GM12872 (cell line): Measurements from ENCODE around the gene BAZ1B.

Source experiments
- TF ChIP-seq, protein P1 (sequence below): IDR thresholded peaks from 3 replicates; pipeline ENCODE4 v1.5.1; 2011; ENCODE audit warnings: low read depth, mild to moderate bottlenecking, low read length, moderate library complexity; ENCODE audit not compliant: insufficient read depth

BAZ1B gene

DNA sequence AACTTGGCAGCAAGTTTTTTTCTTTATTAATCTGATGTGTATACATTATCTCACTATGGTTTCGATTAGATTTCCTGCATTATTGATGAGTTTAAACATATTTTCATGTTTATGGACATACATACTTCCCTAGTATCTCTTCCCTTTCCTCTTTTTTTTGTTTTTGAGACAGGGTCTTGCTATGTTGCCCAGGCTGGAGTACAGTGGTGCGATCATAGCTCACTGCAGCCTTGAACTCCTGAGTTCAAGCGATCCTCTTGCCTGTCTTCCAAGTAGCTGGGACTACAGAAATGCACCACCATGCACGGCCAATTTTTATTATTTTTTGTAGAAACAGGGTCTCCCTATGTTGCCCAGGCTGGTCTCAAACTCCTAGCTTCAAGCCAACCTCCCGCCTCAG is 18.9 kb downstream of the BAZ1B start:
- TF ChIP-seq, protein P1, sequence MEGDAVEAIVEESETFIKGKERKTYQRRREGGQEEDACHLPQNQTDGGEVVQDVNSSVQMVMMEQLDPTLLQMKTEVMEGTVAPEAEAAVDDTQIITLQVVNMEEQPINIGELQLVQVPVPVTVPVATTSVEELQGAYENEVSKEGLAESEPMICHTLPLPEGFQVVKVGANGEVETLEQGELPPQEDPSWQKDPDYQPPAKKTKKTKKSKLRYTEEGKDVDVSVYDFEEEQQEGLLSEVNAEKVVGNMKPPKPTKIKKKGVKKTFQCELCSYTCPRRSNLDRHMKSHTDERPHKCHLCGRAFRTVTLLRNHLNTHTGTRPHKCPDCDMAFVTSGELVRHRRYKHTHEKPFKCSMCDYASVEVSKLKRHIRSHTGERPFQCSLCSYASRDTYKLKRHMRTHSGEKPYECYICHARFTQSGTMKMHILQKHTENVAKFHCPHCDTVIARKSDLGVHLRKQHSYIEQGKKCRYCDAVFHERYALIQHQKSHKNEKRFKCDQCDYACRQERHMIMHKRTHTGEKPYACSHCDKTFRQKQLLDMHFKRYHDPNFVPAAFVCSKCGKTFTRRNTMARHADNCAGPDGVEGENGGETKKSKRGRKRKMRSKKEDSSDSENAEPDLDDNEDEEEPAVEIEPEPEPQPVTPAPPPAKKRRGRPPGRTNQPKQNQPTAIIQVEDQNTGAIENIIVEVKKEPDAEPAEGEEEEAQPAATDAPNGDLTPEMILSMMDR = no peak

DNA sequence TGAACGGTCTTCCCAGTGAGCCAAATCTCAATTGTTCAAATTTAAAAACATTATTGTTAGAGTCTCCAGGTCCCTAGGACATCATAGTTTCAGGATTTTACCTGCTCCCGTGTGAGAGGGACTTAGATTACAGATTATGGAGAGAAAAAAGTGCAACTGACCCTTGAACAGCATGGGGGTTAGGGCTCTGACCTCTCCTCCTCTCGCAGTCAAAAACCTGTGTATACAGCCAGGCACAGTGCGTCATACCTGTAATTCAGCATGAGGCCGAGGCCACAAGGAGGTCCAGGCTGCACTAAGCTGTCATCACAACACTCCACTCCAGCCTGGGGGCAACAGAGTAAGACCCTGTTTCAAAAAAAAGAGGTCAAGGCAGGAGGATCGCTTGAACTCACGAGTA is 25.5 kb downstream of the BAZ1B start:
- TF ChIP-seq, protein P1 = no peak

DNA sequence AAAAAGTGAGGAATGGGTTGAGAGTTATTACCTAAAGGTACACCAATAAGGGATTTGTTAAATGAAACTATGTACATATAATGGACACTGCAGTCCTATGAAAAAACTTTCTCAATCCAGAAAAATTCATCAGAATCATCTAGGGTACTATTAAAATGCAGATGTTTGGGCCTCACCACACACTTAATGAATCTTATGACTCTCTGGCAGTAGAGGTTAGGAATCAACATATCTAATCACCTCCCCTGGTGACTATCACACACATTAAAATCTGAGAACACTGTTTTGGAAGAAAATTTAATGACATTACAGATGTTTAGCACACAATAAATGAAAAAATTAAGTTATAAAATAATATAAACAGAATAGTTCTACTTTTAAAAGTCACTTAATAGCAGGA is 32.1 kb downstream of the BAZ1B start:
- TF ChIP-seq, protein P1 = no peak

DNA sequence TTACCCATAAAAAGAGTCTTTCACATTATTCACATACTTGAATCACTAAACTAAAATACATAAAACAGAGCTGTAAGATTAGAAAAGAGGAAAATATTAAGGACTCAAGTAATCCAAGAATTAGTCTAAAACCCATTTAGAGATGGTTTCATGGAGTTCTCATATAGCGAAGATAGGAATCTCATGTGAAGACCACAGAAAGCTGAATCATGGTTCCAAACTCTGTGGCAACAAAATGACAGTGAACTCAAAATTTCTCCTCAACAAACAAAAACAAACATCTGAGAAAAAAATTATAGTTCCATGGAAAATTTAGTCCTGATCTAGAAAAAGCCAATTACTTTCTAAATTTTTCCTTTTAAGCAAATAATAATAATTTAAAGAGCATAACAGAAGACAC is 34.6 kb downstream of the BAZ1B start:
- TF ChIP-seq, protein P1 = no peak

DNA sequence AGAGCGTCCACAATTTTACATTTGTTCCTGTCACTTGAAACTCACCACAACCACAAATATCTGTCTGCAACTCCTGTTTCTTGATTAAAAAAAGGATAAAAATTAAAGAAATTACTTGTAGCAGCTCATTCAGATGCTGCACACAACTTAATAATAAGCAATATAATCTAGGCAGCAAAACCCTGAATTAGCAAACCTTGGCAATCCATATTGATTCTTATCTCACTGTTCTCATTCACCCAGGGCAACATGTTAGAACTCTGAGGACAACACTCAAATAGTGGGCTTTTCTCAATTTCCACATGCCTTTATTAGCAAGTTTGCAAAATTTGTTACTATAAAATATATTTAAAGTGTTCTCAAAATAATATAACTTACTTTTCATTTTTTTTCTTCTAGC is 38.9 kb downstream of the BAZ1B start:
- TF ChIP-seq, protein P1 = no peak

DNA sequence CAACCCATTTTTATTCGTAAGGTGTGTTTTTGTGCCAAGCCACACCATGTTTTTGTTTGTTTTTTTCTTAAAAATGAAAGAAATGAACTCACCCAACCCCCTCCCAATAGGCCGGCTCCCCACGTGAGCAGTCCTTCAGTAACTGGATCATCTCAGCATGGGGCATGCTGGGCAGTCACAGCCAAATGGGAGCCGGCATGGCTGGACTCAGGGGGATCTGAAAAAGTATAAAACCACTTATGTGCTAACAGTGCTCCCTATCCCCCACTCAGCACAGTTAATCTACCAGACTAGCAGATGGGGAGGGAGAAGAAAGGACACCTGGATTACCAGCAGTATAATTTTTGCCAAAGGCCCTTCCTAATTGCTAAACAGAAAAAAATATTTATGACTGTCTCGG is 39.3 kb downstream of the BAZ1B start:
- TF ChIP-seq, protein P1 = no peak

DNA sequence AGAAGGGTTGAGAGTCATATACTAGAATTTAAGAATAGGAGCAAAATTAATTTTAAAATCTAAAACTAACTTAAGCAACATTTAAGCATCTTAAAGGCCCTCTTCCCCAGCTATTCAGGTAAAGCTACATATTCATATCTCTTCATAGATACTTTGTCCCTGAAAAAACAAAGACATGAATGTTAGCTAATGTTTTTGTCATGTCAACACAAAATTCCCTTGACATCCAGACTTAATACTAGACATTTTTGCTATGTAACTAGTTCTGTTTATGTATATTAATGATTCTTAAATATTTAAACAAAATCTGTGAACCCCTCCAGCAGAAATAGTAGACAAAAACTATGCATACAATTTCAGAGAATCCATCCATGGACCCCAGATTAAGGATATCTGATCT is 43.5 kb downstream of the BAZ1B start:
- TF ChIP-seq, protein P1 = no peak

DNA sequence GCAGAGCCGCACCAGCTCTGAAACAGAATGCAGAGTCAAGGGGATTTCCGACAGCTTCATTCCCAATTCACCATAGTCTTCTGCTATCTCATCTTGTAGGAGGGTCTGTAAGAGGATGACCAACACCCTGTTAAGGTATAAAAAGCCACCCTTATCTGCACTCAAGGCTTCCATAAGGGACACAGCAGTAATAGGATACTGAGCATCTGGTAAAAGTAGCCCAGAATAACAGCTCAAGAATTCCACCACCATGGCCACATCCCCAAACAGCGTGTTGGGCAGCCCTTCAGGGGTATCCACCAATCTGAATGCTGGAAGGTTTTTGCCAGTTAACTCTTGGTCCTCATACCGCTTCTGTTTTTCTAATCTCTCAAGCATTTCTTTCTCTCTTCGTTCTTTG is 44.7 kb downstream of the BAZ1B start:
- TF ChIP-seq, protein P1 = no peak
